Hematopoietic multipotent progenitor cell treated with erythropoietin and hydrocortisone succinate and interleukin-3 and kit ligand, for 15 days (in vitro differentiated cells): ENCODE results near the gene ATXN7L1.
A peak's percentile ranks its signal among the peaks of the same experiment; 100 is the strongest.

Experiments
- DNase-seq: peaks from one replicate; pipeline ENCODE4 v3.0.0-alpha.2; 2015; ENCODE audit warnings: low spot score

Gene ATXN7L1

GRCh38 chr7:105778956-105779355 lies 97.4 kb downstream of the ATXN7L1 start:
- DNase-seq: no peak

DNA sequence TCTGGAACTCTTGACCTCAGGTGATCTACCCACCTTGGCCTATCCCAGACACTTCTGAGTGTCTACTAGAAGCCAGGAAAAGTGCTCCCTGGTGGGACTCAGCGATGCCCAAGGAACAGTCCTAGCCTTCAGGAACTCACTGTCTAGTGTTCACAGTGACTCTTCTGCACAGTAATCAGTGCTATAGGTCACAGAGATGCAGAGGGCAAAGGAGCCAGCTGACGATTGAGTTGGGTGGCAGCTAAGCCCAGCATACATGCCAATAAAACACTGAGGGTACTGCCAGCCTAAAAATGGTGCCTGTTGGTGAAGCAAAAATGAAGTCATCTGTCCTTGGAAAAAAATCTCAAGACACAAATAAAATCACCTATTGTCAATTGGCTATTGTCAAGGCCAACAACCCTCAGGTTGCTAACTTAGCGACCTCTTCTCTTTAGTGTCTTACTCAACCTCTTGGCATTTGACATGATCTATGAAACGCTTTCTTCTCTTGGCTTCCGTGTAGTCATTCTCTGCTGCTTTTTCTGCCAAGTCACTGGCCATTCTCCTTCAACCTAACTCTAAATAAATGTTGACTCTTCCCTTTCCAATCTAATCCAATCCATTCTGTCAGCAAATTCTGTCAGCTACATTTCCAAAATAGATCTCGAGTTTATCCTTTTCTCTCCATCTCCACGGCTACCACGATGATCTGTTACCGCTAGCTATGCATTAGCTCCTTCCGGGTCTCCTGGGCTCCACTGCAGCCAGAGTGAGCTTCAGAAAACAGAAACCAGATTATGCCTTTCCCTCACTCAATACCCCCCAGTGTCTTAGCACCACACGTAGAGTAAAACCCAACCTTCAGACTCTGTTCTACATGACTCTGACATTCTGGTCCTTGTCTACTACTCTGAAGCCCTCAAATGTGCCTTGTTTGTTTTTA lies 99.2 kb downstream of the ATXN7L1 start:
- no peak for DNase-seq

DNA sequence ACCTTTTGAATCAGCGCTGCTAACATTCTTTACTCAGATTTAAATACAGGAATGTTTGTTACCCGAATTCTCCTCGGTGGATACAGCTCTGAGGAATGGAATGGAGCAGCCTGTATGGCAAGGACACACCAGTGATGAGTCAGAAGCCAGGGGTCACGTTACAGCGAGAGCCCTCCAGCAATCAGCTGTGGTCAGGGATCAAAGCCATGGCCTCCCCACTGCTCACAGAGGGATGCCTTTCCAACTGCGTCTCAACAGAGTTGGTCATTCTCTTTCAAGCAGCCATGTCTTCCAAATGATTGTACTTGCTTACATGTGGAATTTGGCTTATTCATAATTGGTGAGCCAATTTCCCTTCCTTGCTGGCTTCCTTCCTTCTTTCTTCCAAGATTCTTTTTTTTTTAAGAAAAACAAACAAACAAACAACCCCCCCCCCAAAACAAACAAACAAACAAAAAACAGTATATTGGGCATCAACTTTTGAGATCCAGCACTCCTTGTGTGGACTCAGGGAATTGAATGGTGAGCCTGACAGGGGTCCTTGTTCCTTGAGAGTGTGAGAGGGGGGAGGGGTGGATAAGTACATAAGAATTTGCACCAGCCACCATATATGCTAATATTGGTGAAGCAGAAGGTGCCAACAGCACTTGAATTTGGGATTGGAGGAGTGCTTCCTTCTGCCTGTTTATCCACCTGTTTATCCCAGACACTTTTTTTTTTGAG lies 100.2 kb downstream of the ATXN7L1 start:
- no peak for DNase-seq

DNA sequence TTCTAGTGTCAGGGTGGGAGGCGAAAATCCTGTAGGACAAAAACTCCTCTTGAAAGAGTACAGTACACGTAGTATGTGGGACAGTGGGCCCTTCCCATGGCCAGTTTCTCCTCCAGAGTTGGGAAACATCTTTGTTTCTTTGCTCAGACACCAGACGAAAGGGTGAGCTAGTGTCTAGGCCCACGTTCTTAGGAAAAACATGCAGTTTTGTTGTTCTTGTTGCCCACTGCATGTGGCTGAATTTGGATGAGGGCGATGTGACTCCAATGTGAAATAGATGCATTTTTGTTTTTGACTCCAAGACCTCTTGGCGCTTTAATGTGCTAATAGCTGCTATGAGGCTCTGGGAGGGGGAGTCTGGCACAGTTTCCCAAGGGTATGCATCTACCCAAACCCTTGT lies 100.8 kb downstream of the ATXN7L1 start:
- DNase-seq: no peak

DNA sequence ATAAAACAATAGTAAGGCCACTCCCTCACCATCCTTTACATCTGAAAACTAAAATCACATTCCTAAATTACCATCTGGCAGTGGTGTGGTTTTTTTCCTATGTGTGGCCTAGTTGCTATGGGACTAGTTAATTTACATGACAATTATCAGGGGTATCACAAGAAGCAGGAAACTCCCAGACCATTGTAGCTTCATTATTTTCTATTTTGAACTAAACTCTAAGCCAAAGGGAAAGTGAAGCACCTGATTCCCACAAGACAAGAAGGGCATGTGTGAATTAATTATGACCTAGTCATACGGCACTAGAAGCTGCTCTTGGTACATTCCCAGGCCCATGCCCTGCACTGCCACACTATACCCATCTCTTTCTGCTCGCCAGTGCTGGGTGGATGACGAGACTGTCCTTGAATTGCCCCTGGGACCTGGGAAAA lies 103.4 kb downstream of the ATXN7L1 start:
- DNase-seq: no peak

- no peak for DNase-seq
These were observed 106.3 kb downstream of the ATXN7L1 start for GRCh38 chr7:105769901-105770628.

GRCh38 chr7:105768898-105769507 lies 107.4 kb downstream of the ATXN7L1 start:
- DNase-seq: no peak

DNA sequence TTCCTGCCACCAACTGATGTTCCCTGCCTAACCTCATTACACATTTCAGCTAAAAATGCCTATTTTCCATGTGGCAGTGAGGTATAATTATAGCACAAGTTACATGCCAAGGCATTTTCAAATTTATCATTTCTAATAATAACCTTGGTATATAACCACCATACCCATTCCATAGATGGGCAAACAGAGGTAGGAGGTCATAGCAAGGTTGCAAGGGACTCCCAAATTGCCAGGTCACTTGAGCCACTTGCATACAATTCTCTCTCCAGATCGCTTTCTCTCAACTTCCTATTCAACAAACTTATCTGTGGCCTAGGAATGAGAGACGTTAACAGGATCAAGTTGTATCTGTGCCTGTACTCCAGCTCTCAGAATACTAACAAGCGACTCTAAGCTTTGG lies 108.3 kb downstream of the ATXN7L1 start:
- DNase-seq: no peak

GRCh38 chr7:105766421-105767073 lies 109.9 kb downstream of the ATXN7L1 start:
- no peak for DNase-seq

GRCh38 chr7:105765846-105766245 lies 110.6 kb downstream of the ATXN7L1 start:
- no peak for DNase-seq

- DNase-seq: no peak
These were observed 111.9 kb downstream of the ATXN7L1 start for GRCh38 chr7:105764506-105764905.

DNA sequence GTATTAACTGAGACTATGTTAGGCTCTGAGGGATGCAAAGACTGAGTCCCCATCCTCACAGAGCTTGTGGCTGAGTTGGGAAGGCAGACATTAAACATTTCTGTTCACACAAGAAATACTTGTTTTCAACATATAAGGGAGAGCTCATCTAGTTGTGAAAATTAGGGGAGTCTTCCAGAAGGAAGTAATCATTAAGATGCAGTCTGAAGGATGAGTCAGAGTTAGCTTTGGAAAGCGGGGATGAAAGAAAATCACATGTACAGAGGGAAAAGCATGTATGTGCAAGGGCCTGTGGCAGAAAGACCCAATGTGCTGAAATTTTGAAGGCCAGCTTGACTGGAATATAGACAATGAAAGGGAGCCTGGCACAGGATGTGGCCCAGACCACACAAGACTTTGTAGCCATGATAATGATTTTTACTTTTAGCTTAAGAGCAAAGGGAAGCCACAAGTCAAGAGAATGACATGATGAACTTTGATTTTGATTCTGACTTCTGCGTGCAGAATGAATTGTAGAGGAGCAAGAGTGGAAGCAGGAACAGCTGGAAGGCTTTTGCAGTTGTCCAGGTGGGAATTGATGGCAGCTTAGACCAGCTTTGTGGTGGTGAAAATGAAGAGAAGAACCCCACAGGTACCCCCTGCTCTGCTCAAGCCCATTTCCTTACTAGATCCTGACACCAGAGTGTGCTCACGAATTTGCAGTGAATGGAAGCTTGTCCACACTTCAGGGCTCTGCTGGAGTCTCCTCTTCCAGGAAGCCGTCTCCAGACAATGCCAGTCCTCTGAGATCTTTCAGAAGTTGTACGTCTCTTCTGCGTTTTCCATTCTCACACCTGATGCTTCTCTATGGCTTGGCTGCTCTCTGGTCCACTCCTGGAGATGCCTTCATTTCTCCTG lies 115.6 kb downstream of the ATXN7L1 start:
- no peak for DNase-seq

GRCh38 chr7:105759670-105760550 lies 116.5 kb downstream of the ATXN7L1 start:
- DNase-seq: peak; percentile 16

GRCh38 chr7:105756367-105756766 lies 120.0 kb downstream of the ATXN7L1 start:
- no peak for DNase-seq

GRCh38 chr7:105752671-105753275 lies 123.6 kb downstream of the ATXN7L1 start:
- DNase-seq: no peak

DNA sequence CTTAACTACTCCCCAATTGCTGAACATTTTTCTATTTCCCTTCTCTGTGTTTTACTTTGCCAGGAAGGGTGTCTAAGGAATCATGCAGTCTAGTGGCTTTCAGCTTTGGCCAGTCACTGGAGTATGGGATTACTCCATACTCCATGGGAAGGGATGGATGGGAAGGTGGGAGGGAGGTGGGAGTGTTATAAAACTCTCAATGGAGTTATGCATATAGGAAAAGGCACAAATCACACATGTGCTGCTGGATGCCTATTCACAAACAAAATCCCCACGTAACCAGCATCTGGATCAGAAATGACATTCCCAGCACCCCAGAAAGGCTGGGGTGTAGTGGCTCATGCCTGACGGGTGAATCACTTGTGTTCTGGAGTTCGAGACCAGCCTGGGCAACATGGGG lies 125.3 kb downstream of the ATXN7L1 start:
- no peak for DNase-seq

DNA sequence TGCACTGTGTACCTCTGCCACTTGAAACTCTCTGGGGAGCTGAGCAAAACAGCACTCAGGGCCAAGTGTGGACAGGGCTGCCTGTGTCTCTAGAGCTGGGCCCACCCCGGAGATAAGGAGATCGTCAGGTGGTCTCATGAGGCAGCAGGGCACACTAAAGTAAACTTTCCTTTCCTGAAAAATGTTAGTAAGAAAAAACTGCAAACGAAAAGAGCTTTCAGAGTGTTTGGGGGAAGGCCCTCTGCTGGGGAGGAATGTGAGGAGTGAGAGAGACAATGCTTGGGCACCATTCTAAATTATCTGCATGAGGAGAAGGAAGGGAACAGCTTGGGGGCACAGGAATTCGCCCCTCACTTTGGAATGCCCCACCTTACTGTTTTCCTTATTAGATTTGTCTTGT lies 127.7 kb downstream of the ATXN7L1 start:
- DNase-seq: no peak

DNA sequence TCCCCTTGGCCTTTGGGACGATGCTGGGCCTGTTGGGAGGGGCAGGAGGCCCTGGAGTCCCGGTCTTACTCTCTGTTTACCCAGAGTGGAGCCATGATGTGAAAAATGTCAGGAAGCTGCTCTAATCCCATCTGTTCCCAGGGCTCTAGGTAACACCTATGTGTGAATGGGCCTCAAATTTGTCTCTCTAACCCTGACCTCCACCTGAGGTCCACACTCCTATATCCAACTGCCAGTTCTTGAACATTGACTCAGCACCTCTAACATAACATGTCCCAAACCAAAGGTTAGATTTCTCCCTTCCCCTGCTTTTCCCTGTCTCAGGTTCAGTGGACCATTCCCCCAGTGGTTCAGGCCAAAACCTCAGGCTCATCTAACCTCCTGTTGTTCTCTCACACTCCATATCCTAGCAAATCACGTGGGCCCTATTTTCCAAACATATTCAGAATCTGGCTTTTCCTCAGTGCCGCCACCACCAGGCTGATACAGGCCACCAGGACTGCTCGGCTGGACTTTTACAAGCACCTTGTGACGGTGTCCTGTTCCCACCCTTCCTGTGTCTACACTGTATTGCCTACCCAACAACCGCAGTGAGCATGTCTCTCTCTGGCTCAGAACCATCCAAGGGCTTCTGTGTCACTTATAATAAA lies 130.6 kb downstream of the ATXN7L1 start:
- no peak for DNase-seq

GRCh38 chr7:105744258-105744657 lies 132.1 kb downstream of the ATXN7L1 start:
- no peak for DNase-seq
